CD14-positive monocyte (primary cell): Measurements from ENCODE around the gene SGPL1. TPM values are rescaled to one million over a fixed set of nuclear protein-coding genes. Genes with fewer than 3 reads are reported as not detected.

ENCODE experiments used
- DNase-seq, 3 donors: peaks; one replicate each; pipeline ENCODE4 v3.0.0-alpha.2; 2011 to 2022
- H2AFZ ChIP-seq: 2 replicates; pipeline ENCODE4 v1.6.0; 2012; ENCODE audit warnings: mild to moderate bottlenecking, low read depth, low read length, inconsistent platforms; ENCODE audit not compliant: insufficient read depth, poor library complexity, severe bottlenecking
- H3K27ac ChIP-seq, 2 donors: 1 replicate in 1 of 2; 2 replicates in 1 of 2; pipeline ENCODE4 v1.5.1; 2012 to 2013; ENCODE audit warnings: low read length in 2 of 2, control low read depth in 1 of 2, inconsistent platforms in 1 of 2, low read depth in 1 of 2, mild to moderate bottlenecking in 1 of 2
- H3K27me3 ChIP-seq, 2 donors: one replicate each; pipeline versions ENCODE4 v1.6.0 to v1.6.1; 2011 to 2013; ENCODE audit warnings: low read length in 2 of 2; ENCODE audit not compliant: control insufficient read depth in 2 of 2, insufficient read depth in 2 of 2
- H3K36me3 ChIP-seq, 2 donors: replicated peaks in 1 of 2; 1 replicate in 1 of 2; 2 replicates in 1 of 2; pipeline versions ENCODE4 v1.5.1 to v1.6.1; 2012 to 2013; ENCODE audit warnings: low read length in 2 of 2, control low read depth in 1 of 2, inconsistent platforms in 1 of 2, mild to moderate bottlenecking in 1 of 2; ENCODE audit not compliant: insufficient read depth in 2 of 2, control insufficient read depth in 1 of 2
- H3K4me1 ChIP-seq, 2 donors: 1 replicate in 1 of 2; 2 replicates in 1 of 2; pipeline versions ENCODE4 v1.5.1 to v1.6.1; 2012 to 2013; ENCODE audit warnings: low read length in 2 of 2, control low read depth in 1 of 2, inconsistent platforms in 1 of 2, mild to moderate bottlenecking in 1 of 2, moderate library complexity in 1 of 2; ENCODE audit not compliant: insufficient read depth in 2 of 2, control insufficient read depth in 1 of 2
- H3K4me2 ChIP-seq: replicated peaks from 2 replicates; pipeline ENCODE3; 2012; ENCODE audit warnings: low read length, moderate library complexity, mild to moderate bottlenecking; ENCODE audit not compliant: poor library complexity, severe bottlenecking; ENCODE audit errors: extremely low read depth
- H3K4me3 ChIP-seq, 3 experiments: fragments of 200-600 bp in 1 of 3; sonication (generic) in 1 of 3; replicated peaks in 1 of 3; 1 replicate in 2 of 3; 2 replicates in 1 of 3; pipeline ENCODE4 v1.5.1; 2011 to 2013; ENCODE audit warnings: low read length in 3 of 3, mild to moderate bottlenecking in 3 of 3, control low read depth in 2 of 3, low read depth in 2 of 3, inconsistent platforms in 1 of 3, moderate library complexity in 1 of 3
- H3K79me2 ChIP-seq: 2 replicates; pipeline ENCODE4 v1.6.0; 2012; ENCODE audit warnings: mild to moderate bottlenecking, control low read depth, inconsistent platforms, low read length, moderate library complexity; ENCODE audit not compliant: insufficient read depth
- H3K9ac ChIP-seq: 2 replicates; pipeline ENCODE4 v1.6.0; 2017; ENCODE audit warnings: low read length, mild to moderate bottlenecking; ENCODE audit not compliant: insufficient read depth, poor library complexity, severe bottlenecking
- H3K9me3 ChIP-seq, 2 donors: replicated peaks in 1 of 2; 1 replicate in 1 of 2; 2 replicates in 1 of 2; pipeline versions ENCODE4 v1.5.1 to v1.6.1; 2012 to 2013; ENCODE audit warnings: low read length in 2 of 2, control low read depth in 1 of 2; ENCODE audit not compliant: control insufficient read depth in 1 of 2, insufficient read depth in 1 of 2
- H4K20me1 ChIP-seq: 2 replicates; pipeline ENCODE4 v1.6.0; 2012; ENCODE audit warnings: mild to moderate bottlenecking, low read length, control low read depth, moderate library complexity; ENCODE audit not compliant: insufficient read depth
- H3K27ac Mint-ChIP-seq, 7 donors: one replicate each; pipeline ENCODE4 v1.8.0; 2020; ENCODE audit warnings: mild to moderate bottlenecking in 7 of 7, mixed read lengths in 7 of 7, moderate library complexity in 6 of 7, inconsistent platforms in 2 of 7
- H3K27me3 Mint-ChIP-seq, 3 donors: one replicate each; pipeline ENCODE4 v1.8.0; 2021 to 2022; ENCODE audit warnings: low read depth in 3 of 3, mild to moderate bottlenecking in 3 of 3, mixed read lengths in 3 of 3, moderate library complexity in 3 of 3, inconsistent platforms in 1 of 3
- H3K36me3 Mint-ChIP-seq, 2 donors: one replicate each; pipeline ENCODE4 v1.8.0; 2020; ENCODE audit warnings: mixed read lengths in 2 of 2, inconsistent platforms in 1 of 2, mild to moderate bottlenecking in 1 of 2
- H3K4me1 Mint-ChIP-seq: one replicate; pipeline ENCODE4 v1.8.0; 2020; ENCODE audit warnings: mild to moderate bottlenecking, mixed read lengths
- H3K4me3 Mint-ChIP-seq, 2 donors: one replicate each; pipeline ENCODE4 v1.8.0; 2020; ENCODE audit warnings: mild to moderate bottlenecking in 2 of 2, mixed read lengths in 2 of 2, moderate library complexity in 1 of 2
- H3K9me3 Mint-ChIP-seq, 7 donors: one replicate each; pipeline ENCODE4 v1.8.0; 2020 to 2022; ENCODE audit warnings: mixed read lengths in 7 of 7, mild to moderate bottlenecking in 6 of 7, moderate library complexity in 6 of 7, inconsistent platforms in 2 of 7
- WGBS: methylation state at CpG from one replicate; pipeline ENCODE4 v1.1.5; 2013; ENCODE audit warnings: missing lambda C conversion rate; ENCODE audit not compliant: insufficient coverage; 5-methylcytosine and 5-hydroxymethylcytosine counted together
- intact Hi-C, 2 donors: fragments of 100-400 bp; cut with micrococcal nuclease; formaldehyde crosslinking; loops; one replicate each; pipeline versions ENCODE4 v1.15.0 to v1.15.1; 2023
- polyA plus RNA-seq, 3 donors: library from polyadenylated mRNA; depleted of rRNA in 1 of 3; unstranded in 2 of 3; stranded (reverse) in 1 of 3; fragments of 300-500 nt in 2 of 3; fragments of >200 nt in 1 of 3; fragmentation: Illumina TruSeq in 2 of 3; gene quantifications; 1 replicate in 2 of 3; 2 replicates in 1 of 3; pipeline ENCODE4 v1.2.3, GENCODE V29; 2012 to 2021
- TF ChIP-seq, protein P1 (sequence below): fragments of 200-600 bp; IDR thresholded peaks from one replicate; pipeline ENCODE4 v1.8.0; 2022; ENCODE audit warnings: antibody characterized with exemption, mild to moderate bottlenecking

The SGPL1 gene
- polyA plus RNA-seq, 3 donors: 16.6 to 26.8 (median 26.1) TPM

DNA sequence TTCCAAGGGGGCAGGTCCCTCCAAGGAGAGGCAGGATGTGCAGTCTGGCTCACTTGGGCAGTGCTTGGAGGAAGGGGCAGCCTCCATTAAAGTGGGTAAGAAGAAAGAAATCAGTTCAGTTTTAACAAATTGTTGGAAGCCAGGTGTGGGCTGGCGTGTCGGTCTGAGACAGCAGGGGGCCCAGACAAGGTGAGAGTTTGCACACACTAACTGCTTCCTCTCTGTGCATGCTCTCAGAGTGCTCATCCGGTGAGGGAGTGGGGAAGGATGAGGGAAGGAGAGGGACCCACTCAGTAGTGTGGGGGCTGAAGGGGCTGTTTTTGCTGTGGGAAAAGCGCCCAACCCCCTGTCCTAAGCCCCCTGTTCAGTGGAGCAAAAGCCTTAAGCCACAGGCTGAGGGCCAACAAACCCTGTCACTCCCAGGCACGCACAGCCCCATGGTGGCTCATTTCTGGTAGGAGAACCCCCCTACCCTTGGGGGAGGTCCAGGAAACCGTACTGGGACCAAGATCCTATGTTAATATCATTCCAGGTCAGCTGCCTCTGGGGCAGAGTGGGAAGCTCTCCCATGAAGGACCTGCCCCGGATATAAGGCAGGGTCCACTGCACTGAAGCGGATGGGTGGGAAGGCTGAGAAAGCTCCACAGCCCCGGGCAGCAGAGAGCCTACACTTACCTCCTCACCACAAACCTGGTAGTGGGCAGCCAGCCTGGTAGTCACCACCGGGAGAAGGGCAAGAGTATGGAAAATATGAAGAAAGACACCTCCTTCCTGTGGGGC lies 77.7 kb downstream of the SGPL1 start:
- DNase-seq: no peak
- Histone ChIP-seq H3K4me3 (no peak overlapping the region), H3K27ac (no peak overlapping the region), H3K9me3 (no peaks in the 10 kb centered on the region), H3K36me3 (no peaks in the 10 kb centered on the region), H3K4me2 (no peak overlapping the region), H2AFZ (no peak overlapping the region), H3K9ac (no peak overlapping the region), H3K4me1 (peaks cover 6 to 7% of the 10 kb centered on the region in 2 donors), H4K20me1 (no peaks in the 10 kb centered on the region), H3K27me3 (no peaks in the 10 kb centered on the region), H3K79me2 (no peaks in the 10 kb centered on the region)
- intact Hi-C loops: no loop called here
- no peaks in the 10 kb centered on the region for H3K36me3 Mint-ChIP-seq
- TF ChIP-seq, protein P1, sequence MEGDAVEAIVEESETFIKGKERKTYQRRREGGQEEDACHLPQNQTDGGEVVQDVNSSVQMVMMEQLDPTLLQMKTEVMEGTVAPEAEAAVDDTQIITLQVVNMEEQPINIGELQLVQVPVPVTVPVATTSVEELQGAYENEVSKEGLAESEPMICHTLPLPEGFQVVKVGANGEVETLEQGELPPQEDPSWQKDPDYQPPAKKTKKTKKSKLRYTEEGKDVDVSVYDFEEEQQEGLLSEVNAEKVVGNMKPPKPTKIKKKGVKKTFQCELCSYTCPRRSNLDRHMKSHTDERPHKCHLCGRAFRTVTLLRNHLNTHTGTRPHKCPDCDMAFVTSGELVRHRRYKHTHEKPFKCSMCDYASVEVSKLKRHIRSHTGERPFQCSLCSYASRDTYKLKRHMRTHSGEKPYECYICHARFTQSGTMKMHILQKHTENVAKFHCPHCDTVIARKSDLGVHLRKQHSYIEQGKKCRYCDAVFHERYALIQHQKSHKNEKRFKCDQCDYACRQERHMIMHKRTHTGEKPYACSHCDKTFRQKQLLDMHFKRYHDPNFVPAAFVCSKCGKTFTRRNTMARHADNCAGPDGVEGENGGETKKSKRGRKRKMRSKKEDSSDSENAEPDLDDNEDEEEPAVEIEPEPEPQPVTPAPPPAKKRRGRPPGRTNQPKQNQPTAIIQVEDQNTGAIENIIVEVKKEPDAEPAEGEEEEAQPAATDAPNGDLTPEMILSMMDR: no peak
- 79% methylated on average over 5 of the region's 10 CpGs for WGBS
- peaks cover 2 to 4% (median 3%) of the 10 kb centered on the region in 3 donors for H3K27me3 Mint-ChIP-seq
- no peak overlapping the region for H3K4me3 Mint-ChIP-seq
- peaks cover 0 to 3% (median 0%) of the 10 kb centered on the region in 7 donors for H3K9me3 Mint-ChIP-seq
- H3K4me1 Mint-ChIP-seq: peaks cover 7% of the 10 kb centered on the region
- no peak overlapping the region for H3K27ac Mint-ChIP-seq

DNA sequence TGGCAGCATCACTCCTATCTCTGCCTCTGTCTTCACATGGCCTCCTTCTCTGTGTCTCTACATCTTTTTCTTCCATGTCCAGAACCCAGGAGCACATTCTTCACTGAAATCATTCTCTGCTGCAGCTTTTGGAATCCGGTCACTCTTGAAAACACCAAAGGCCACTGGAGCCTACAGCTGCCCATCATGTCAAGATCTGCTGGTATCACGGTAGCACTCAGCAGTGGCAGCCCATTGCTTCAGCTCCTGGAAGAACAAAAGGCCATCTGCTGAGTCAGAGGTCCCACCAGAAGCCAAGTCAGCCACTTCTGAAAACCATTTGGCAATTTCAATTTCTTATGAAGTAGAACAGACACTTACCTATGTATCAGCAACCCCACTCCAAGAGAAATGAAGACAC lies 78.7 kb downstream of the SGPL1 start:
- Histone ChIP-seq H3K36me3 (no peaks in the 10 kb centered on the region), H3K79me2 (no peaks in the 10 kb centered on the region), H2AFZ (no peak overlapping the region), H4K20me1 (no peaks in the 10 kb centered on the region), H3K4me2 (no peak overlapping the region), H3K4me3 (no peak overlapping the region), H3K27me3 (no peaks in the 10 kb centered on the region), H3K9me3 (no peaks in the 10 kb centered on the region), H3K27ac (no peak overlapping the region), H3K4me1 (no peaks in the 10 kb centered on the region), H3K9ac (no peak overlapping the region)
- peaks cover 0 to 3% (median 0%) of the 10 kb centered on the region in 7 donors for H3K9me3 Mint-ChIP-seq
- TF ChIP-seq, protein P1: no peak
- H3K27ac Mint-ChIP-seq: no peak overlapping the region
- no peaks in the 10 kb centered on the region for H3K36me3 Mint-ChIP-seq
- H3K4me1 Mint-ChIP-seq: no peaks in the 10 kb centered on the region
- DNase-seq: no peak
- H3K4me3 Mint-ChIP-seq: no peak overlapping the region
- peaks cover 2 to 6% (median 3%) of the 10 kb centered on the region in 3 donors for H3K27me3 Mint-ChIP-seq
- 100% methylated on average over 2 of the region's 2 CpGs for WGBS
- intact Hi-C loops: no loop called here
